ENCODE measurements around the gene TCEA3.
"Not testable (repeated sequence)": the region's sequence is repeated elsewhere in the genome, so short reads cannot be mapped to it uniquely, and the experiment has no call there.

TCEA3 gene

DNA sequence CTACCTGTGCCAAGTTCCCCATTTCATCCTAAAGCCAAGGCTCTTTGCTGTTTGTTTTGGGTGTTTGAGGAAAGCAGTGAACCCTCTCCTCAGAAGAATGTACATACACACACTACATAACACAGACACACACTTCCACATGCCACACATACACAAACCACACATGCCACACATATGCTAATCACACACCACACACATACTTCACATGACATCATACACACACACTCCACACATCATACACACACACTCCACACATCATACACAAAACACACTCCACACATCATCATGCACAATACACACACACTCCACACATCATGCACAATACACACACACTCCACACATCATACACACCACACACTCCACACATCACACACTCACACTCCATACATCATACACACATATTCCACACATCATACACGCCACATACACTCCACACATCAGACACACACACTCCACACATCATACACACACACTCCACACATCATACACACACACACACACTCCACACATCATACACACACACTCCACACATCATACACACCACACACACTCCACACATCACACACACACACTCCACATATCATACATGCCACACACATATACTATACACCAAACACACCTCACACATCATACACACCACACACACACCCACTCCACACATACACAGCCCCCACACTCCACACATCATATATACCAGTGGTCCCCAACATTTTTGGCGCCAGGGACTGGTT is 32.3 kb downstream of the TCEA3 start:
- DNase-seq (ENCODE audit: low read depth) = no peak

DNA sequence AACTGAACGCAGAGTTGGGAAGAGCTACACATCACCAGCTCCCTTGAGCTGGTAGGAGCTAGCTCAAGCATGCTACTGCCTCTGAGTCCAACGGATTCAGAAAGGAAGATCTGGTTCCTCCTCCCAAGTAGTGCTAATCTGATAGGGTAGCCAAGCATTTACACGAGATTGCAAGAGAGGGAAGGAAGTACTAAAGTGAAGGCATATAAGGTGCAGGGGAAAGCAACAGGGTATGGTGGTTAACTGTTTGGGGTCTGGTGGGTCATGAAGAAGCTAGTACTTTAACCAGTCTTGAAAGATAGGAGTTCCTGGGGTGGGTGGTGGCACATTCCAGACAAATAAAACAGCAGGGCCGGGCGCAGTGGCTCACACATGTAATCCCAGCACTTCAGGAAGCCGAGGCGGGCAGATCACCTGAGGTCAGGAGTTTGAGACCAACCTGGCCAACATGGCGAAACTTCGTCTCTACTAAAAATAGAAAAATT is 34.7 kb downstream of the TCEA3 start:
- DNase-seq (ENCODE audit: low read depth) = no peak

- no peak for DNase-seq (ENCODE audit: low read depth)
These were observed 37.1 kb downstream of the TCEA3 start for GRCh38 chr1:23387494-23387893.

DNA sequence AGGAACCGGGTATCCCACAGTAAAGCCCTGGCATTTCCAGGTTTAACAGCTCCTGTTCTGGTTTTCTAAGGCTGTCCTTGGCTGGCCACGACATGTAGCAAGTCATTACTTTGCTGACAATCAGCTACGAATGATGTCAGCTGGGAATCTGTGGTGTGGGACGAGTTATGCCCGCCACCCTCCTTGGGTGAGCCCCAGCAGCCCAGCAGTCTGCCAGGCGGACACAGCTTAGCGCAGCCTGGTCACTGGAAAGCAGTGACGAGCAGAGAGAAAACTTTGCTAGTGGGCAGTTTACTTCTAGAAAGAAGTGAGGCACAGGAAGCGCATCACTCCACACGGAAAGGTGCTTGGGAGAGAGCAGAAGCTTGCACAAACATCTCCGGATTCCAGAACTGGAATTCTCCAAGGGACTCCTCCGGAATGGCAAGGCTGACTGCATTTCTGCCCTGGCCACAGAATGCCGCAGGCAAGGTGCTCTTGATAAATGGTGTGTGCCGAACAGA is 39.4 kb downstream of the TCEA3 start:
- no peak for DNase-seq (ENCODE audit: low read depth)

GRCh38 chr1:23384312-23385058 is 40.1 kb downstream of the TCEA3 start:
- DNase-seq (ENCODE audit: low read depth) = no peak

DNA sequence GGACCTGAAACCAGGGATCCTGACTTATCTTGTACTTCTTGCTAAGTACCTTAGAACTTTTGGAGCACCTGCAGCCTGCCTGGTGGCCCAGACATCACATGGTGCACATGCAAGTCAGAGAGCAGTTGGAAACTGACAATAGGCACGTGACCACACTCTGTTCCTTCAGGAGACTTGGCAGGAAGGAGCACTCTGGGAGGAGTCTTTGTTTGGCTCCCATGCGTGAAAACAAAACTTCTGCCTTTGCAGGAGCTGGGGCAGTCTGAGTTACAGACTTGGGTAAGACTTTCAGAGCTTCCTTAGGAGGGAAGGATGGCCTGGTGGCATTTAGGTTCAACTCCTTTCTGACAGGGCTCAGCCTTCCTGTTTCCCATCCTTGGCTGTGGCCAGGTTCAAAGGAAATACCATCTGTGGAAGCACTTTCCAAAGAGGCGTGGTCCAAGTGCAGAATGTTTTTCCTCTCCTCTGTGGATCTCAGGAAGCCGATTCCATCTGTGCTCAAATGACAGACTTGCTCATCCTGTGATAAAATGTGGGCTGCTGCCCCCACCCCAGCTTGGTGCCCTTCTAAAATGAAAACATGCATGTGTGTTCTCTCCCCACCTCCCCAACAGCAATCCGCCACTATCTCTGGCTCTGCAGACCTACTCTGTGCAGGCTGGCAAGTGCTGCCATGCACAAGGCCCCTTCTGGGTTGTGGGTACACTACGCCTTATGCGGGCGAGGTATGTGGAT is 40.8 kb downstream of the TCEA3 start:
- DNase-seq (ENCODE audit: low read depth) = no peak

DNA sequence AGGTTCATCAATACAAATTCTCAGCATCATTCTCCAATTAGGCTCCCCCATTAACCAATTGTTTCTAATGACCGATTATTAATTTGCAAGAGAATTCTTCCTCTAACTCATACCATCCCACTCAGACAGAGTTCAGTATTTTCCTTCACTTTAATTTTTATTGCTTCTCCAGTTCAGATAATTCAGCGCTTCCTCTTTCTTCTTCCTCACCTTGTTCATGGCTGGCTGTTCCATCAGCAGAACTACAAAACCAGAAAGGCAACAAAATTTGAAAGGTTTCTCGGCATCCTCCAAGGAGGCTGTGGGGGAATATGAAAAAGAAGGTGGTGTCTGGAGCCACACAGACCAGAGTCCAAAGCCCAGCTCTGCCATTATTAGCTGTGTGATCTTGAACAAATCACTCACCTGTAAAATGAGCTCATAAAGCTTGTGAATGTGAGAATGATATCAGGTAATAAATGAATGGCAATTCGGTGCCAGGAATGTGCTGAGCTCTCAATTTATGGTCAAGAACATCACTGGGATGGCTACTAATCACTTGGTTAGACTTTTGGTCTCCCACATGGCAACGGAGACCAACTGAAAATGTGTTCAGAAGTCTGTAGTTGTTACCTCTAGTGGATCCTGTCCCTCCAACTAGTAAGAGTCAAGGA is 43.2 kb downstream of the TCEA3 start:
- no peak for DNase-seq (ENCODE audit: low read depth)

DNA sequence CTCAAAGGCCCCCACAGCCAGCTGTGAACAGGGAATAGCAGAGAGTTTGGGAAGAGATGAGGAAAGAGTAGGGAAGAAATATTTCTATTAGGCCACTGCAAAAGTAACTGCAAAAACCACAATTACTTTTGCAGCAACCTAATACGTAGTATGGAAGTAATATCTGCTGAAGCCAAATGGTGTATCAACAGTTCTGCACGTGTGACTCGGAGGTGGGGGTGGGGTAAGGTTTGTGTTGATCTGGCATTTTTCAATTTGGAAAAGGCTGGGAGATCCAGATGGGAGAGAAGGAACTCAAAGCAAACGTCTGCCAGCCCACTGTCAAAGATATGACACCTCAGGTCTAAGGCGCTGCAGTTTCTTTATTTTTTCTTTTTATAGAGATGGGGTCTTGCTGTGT is 43.8 kb downstream of the TCEA3 start:
- DNase-seq (ENCODE audit: low read depth) = no peak

- not testable (repeated sequence) for DNase-seq (ENCODE audit: low read depth)
These were observed 44.3 kb downstream of the TCEA3 start for GRCh38 chr1:23380236-23380635.

DNA sequence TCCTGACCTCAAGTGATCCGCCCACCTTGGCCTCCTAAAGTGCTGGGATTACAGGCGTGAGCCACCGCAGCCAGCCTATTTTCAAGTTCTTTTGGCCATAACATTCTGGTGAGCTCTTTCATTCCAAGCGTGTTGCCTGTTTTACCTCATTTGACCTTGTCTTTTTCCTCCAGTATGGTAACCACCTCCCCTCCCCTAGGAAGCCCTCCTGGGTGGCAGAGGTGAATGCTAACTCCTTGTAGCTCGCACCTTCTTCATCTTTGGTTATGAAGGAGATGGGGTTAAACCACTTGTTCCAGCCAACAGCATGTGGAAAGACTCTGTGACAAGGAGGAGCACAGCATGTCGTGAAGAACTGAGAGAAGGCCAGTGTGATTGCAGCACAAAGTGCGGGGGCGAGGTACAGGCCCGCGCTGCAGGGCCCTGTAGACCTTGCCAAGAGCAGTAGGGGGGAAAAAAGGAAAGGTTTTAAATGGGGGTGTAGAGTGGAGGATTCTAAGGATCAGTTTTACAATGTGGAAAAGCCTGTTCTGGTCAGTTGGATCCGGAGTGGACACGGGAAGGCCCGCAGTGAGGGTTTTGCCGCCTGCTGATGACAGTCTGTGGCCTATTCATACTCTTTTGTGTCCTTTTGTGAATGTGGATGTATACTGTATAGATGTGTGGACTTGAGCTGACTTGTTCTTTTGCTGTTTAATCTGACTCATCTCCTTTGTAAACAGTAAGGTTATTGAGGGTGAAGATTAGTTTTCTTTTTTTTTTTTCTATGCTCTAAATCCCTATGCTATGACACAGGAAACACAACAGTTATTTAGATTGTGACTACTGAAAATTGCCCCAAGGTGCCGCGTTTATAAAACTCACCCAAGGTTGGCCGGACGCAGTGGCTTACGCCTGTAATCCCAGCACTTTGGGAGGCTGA is 47.4 kb downstream of the TCEA3 start:
- DNase-seq (ENCODE audit: low read depth) = peak; percentile 61

DNA sequence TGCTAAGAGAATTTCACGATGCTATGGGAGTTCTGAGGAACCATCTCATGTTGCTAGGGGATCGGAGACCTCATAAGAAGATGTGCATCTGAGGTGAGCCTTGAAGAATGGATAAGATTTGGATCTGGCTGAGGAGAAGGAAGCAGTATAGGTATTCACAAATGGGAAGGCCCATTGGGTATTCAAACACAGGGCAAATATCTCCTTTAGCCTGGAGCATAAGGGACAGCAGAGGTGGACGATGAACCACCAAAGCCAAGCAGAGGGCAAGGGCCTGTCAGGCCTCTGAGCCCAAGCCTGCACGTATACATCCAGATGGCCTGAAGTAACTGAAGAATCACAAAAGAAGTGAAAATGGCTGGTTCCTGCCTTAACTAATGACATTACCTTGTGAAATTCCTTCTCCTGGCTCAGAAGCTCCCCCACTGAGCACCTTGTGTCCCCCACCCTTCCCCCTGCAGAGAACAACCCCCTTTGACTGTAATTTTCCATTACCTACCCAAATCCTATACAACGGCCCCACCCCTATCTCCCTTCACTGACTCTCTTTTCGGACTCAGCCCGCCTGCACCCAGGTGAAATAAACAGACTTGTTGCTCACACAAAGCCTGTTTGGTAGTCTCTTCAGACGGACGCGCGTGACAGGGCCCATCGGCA is 50.3 kb downstream of the TCEA3 start:
- DNase-seq (ENCODE audit: low read depth) = not testable (repeated sequence)

DNA sequence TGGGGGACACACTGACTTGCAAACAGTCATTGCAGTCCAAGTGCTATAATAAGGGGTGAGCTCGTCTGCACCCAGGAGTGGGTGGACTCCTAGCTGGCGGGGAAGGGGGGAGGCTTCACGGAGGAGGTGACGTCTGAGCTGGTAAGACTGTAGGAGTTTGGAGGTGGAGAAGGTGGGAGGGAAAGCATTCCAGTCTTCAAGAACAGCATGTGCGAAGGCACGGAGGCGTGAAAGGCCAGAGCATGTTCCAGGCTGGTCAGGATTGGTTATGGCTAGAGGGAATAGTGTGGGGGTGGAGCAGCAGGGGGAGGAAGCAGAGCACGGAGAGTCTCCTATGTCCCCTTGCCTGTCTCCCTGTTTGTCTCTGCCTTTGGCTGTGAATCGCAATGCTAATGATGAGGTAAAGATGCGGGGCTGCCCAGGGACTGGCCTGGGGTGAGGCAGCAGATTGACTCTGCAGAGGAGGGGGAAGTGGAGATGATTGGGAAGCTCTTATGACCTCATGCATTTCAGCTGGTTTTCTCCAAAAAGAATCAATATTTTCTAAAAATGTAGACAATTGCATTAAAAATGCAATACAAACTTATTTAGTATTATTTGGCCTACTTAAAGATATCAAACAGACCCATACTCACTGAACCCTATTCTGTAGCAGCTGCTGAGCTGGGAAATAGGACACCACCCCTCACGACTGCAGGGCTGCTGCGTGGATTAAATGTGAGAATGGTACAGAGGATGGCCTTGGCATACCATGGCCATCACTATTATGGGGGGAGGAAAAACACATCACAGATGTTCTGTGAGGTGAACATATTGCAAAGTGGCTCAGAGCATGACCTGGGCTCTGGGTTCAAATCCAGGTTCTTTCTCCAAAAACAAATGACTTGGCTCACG is 52.3 kb downstream of the TCEA3 start:
- DNase-seq (ENCODE audit: low read depth) = no peak

DNA sequence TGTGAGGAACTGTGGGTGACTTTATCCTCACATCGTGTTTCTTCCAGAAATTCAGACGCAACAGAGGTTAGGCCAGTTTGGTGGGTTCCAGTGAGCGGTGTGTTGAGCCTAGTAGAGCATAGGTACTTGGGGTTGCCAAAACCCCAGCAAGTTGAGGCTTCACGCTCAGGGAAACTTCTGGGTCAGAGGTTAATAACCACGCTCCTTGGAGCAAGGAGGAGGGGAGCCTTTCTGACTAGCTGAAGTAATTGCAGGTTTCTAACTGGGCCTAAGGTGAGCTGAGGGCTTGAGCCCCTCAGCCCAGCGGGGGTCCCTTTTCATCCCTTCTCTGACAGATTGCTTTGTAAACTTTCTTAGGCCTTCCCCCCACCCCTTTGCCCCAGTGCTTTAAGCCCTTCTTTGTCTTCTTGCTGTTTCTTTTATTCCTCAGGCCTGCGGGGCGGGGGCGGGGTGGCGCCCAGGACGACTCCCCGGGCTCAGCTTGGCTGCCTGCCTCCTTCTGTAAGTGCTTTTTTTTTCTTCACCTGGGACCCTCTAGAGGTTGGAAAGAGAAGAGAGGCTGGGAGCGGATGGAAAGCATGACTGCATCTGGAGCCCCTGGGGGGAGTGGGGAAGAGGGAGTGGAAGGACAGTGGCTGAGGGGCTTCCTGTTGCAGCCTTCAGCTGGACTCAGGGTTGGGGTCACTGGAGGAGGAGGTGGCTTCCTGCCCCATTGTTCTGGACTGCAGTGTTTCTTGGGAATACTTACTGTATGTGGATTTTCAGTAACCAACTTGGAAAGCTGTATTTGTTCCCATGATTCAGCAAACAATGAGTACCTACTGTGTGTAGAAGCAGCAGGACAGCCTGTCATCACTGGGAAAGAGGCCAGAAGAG is 53.6 kb downstream of the TCEA3 start:
- no peak for DNase-seq (ENCODE audit: low read depth)

DNA sequence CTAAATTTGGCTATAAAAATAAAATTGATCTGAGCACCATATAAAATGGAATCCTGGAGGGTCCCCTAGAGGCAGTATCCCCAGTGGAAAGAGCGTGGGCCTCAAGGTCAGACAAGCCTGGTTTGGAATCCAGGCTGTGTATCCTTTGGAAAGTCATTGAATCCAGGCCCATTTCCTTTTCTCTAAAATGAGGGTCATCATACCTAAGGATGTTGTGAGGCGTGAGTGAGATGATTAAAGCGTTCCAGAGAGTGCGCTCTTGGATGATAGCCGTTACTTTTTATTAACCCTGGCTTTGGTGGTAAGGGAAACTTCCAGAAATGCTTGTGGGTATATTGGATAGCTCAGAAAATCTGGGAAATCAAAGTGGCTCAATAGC is 54.2 kb downstream of the TCEA3 start:
- no peak for DNase-seq (ENCODE audit: low read depth)

- DNase-seq (ENCODE audit: low read depth) = peak; percentile 79
These were observed 55.1 kb downstream of the TCEA3 start, which contains the start of gene ZNF436 for GRCh38 chr1:23369335-23370013. Gene ZNF436 (minus strand): TSS chr1:23369836. CDS start chr1:23368005, 1,831 bp downstream.

GRCh38 chr1:23368562-23369334 is 55.8 kb downstream of the TCEA3 start:
- peak; percentile 81 for DNase-seq (ENCODE audit: low read depth)

Measured in stromal cell of bone marrow (primary cell).